Subcutaneous adipose tissue (tissue), 4 donors: ENCODE measurements around the gene POT1. TPM values are rescaled to one million over a fixed set of nuclear protein-coding genes. Genes with fewer than 3 reads are reported as not detected.

Experiments used
- total RNA-seq, 4 donors: library from RNA; depleted of rRNA; stranded (reverse); fragments of >200 nt; gene quantifications; one replicate each; pipeline ENCODE4 v1.1.0, GENCODE V29; 2016
- TF ChIP-seq, protein P1 (sequence below): fragments of 450-650 bp; IDR thresholded peaks from one replicate; pipeline ENCODE4 v1.5.1; 2016; ENCODE audit warnings: low read depth, mild to moderate bottlenecking, control low read depth, antibody characterized with exemption, moderate library complexity

POT1 gene
- total RNA-seq, 4 donors from 2014 or later = 14.5 to 32.3 (median 22.0) TPM

DNA sequence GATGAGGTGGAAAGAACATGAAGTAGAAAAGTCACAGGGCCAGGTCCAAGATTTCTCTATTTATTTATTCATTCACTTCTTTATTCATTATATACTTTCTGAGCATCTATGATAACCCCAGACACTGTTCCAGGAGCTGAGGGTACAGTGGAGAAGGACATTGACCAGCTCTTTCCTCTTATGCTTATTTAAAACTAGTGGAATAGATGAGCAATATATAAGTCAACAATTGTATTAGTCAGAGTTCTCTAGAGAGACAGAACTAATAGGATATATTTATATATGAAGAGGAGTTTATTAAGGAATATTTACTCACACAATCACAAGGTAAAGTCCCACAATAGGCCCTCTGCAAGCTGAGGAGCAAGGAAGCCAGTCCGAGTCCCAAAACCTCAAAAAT, 149.0 kb downstream of the POT1 start:
- TF ChIP-seq, protein P1, sequence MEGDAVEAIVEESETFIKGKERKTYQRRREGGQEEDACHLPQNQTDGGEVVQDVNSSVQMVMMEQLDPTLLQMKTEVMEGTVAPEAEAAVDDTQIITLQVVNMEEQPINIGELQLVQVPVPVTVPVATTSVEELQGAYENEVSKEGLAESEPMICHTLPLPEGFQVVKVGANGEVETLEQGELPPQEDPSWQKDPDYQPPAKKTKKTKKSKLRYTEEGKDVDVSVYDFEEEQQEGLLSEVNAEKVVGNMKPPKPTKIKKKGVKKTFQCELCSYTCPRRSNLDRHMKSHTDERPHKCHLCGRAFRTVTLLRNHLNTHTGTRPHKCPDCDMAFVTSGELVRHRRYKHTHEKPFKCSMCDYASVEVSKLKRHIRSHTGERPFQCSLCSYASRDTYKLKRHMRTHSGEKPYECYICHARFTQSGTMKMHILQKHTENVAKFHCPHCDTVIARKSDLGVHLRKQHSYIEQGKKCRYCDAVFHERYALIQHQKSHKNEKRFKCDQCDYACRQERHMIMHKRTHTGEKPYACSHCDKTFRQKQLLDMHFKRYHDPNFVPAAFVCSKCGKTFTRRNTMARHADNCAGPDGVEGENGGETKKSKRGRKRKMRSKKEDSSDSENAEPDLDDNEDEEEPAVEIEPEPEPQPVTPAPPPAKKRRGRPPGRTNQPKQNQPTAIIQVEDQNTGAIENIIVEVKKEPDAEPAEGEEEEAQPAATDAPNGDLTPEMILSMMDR = no peak

DNA sequence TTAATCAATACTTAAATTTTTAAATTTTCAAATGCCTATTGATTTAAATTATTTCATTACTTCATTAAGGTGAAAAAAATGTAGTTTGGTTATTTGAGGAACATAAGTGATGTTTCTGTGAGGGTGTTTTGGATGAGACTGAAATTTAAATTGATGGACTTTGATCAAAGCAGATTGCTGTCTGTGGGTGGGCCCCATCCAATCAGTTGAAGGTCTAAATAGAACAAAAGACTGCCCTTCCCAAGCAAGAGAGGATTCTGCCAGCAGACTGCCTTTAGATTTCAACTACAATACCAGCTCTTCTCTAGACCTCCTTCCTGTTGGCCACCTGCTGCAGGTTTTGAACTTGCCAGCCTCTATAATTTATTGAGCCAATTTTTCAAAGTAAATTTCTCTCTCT, 149.6 kb downstream of the POT1 start:
- TF ChIP-seq, protein P1 = no peak

DNA sequence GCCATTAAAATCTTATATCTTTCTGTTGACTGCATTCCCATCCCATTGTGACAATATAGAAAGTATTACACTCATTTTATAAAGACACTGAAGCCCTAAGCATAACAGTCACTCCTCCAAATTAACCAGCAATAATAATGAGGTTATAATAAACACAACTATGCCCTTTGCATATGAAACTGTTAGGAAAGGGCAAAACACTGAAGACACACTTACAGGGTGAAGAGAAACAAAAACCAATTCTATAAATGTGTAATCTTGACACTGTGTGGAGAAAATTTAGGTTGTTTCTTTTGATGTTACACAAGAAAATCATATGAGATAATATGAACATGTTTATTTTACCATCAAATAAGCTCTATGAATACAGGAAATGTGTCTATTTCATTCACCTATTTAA, 150.0 kb downstream of the POT1 start:
- TF ChIP-seq, protein P1 = no peak

DNA sequence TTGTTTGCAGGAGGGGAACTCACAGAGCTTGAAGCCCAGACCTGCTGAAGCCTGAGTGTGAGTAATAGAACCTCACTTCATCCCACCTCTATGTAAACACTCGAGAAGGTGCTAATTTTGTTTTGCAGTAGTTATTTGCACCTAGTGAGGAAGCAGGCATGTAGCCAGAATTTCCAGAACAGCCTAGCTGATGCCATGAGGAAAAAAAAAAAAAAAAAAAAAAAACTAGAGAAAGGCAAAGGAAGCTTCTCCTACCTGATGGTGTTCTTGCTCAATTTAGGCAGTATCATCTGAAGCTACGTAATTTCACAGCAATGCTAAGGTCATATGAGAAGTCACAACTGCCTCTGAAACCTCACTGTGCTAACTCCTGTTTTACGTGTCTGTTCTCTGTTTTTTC, 150.4 kb downstream of the POT1 start:
- TF ChIP-seq, protein P1 = no peak

DNA sequence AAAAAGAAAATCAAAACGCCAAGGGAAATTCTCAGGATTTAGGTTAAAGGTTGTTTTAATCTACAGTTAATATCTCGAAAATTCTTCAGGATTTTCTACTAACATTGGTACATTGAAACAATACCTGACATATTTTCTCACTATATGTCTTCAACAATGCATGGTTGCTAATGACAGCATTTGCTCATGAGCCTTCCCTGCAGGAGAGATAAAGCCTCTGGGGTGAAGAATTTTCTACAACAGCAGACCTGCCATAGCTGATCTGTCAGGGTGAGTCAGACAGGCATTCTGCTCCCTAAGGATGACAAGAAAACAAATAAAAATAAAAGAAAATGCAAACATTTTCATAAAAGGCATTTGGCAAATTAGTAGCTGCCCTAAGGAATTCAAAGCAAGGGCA, 152.4 kb downstream of the POT1 start:
- TF ChIP-seq, protein P1 = no peak

DNA sequence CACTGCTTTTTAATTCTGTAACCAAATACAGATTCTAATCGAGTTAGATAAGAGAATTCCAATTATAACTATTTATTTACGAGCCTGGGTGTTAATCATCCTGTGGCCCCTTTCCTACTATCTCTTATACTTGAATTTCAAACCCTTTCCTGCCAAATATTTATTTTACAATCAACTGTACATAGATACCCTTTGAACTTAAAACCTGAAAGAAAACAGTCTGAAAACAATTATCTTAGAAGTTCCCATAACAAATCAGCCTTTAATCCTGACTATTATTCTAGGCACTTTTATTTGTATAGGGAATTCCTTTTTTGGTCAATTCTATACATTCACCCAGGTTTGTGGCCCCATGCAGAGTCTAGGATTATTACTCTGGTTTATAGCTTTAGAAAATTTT, 153.5 kb downstream of the POT1 start:
- TF ChIP-seq, protein P1 = no peak

DNA sequence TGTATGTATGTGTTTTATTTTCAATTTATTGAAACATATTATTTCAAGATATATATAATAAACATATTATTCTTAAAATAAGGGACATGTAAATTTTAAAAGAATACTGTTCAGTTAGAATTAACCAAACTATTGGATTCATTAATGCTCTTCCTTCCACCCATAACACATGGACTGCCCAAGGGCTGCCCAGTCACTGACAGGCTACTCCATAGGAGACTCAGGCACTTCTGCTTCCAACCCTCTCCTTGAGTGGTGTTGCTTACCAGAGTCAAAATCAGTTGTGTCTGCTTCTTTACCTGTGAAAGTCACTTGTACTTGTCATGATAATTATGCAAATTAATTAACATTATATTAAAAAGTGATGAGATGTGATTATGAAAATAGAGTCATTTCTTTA, 154.2 kb downstream of the POT1 start:
- TF ChIP-seq, protein P1 = no peak
